Subcutaneous adipose tissue (tissue), 4 donors: Measurements from ENCODE around the gene ZNF462. TPM values are rescaled to one million over a fixed set of nuclear protein-coding genes. Genes with fewer than 3 reads are reported as not detected.

Source experiments
- CTCF ChIP-seq: fragments of 450-650 bp; IDR thresholded peaks from one replicate; pipeline ENCODE4 v1.5.1; 2016; ENCODE audit warnings: low read depth, mild to moderate bottlenecking, control low read depth, antibody characterized with exemption, moderate library complexity
- total RNA-seq, 4 donors: library from RNA; depleted of rRNA; stranded (reverse); fragments of >200 nt; gene quantifications; one replicate each; pipeline ENCODE4 v1.1.0, GENCODE V29; 2016

Gene ZNF462
- total RNA-seq, 4 donors from 2014 or later, result 10.3 to 20.5 (median 13.1) TPM

GRCh38 chr9:106983346-106983745 is 120.4 kb downstream of the ZNF462 start:
- TF ChIP-seq CTCF, result no peak

- no peak for TF ChIP-seq CTCF
These were observed 129.2 kb downstream of the ZNF462 start for GRCh38 chr9:106992186-106992585.

- TF ChIP-seq CTCF, result no peak
These were observed 130.6 kb downstream of the ZNF462 start for GRCh38 chr9:106993603-106994002.

GRCh38 chr9:106994463-106994862 is 131.5 kb downstream of the ZNF462 start:
- TF ChIP-seq CTCF, result no peak

GRCh38 chr9:107000218-107000617 is 137.3 kb downstream of the ZNF462 start:
- TF ChIP-seq CTCF, result no peak

GRCh38 chr9:107005201-107005600 is 142.2 kb downstream of the ZNF462 start:
- TF ChIP-seq CTCF, result no peak

GRCh38 chr9:107007402-107007801 is 144.4 kb downstream of the ZNF462 start:
- no peak for TF ChIP-seq CTCF

- TF ChIP-seq CTCF, result no peak
These were observed 145.0 kb downstream of the ZNF462 start for GRCh38 chr9:107008011-107008410.
